ENCODE measurements around the gene HES6.

Gene HES6

DNA sequence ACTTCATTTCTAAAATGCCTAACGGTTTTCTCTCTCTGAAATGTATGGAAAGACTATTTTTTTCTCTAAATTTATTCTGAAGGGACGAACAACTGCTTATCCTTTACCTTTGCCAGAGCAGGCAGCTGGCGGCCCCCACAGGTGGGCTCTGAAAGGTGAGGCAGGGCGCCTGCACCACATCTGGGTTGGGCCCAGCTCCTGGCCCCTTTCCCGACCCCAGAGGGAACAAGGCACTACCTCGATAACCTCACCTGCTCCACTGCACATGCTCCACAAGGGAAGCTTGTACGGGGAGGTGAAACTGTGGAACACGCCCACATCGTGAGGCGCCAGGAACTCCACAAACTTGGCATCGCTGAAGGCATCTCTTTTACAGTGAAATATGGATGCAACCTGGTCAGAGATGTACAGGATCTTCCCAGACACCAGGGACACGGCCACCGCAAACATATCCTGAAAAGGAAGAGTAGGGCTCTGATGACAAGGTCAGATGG, 31.3 kb upstream of the HES6 start:
- no peak overlapping the region for H3K4me3 ChIP-seq (ENCODE audit: control insufficient read depth, low read depth, low read length)
- TF ChIP-seq, protein P1, sequence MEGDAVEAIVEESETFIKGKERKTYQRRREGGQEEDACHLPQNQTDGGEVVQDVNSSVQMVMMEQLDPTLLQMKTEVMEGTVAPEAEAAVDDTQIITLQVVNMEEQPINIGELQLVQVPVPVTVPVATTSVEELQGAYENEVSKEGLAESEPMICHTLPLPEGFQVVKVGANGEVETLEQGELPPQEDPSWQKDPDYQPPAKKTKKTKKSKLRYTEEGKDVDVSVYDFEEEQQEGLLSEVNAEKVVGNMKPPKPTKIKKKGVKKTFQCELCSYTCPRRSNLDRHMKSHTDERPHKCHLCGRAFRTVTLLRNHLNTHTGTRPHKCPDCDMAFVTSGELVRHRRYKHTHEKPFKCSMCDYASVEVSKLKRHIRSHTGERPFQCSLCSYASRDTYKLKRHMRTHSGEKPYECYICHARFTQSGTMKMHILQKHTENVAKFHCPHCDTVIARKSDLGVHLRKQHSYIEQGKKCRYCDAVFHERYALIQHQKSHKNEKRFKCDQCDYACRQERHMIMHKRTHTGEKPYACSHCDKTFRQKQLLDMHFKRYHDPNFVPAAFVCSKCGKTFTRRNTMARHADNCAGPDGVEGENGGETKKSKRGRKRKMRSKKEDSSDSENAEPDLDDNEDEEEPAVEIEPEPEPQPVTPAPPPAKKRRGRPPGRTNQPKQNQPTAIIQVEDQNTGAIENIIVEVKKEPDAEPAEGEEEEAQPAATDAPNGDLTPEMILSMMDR (conservative IDR thresholded peaks at IDR 0.05; ENCODE audit: control insufficient read depth, insufficient read depth, low read depth, low read length) = no peak
- no peak for DNase-seq (ENCODE audit: low read depth)

DNA sequence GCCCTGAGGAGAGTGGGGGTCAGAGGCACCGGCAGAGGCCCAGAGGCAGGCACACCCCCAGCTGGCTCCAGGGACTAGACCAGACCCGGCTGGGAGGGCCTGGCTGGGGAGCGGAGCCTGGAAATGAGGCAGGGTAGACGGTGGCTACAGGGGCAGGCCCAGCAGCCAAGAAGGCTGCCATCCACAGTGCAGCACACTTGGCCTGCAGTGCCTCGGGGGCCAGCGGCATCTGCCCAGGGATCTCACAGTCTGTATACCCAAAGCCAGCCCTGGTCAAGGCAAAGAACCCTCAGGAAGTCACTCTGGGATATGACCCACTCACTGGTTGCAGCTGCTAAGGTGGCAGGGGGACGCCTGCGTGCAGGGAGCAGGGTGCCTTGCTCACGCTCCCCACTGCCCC, 30.8 kb upstream of the HES6 start:
- H3K4me3 ChIP-seq (ENCODE audit: control insufficient read depth, low read depth, low read length) = no peak overlapping the region
- TF ChIP-seq, protein P1 (conservative IDR thresholded peaks at IDR 0.05; ENCODE audit: control insufficient read depth, insufficient read depth, low read depth, low read length) = no peak
- DNase-seq (ENCODE audit: low read depth) = no peak

DNA sequence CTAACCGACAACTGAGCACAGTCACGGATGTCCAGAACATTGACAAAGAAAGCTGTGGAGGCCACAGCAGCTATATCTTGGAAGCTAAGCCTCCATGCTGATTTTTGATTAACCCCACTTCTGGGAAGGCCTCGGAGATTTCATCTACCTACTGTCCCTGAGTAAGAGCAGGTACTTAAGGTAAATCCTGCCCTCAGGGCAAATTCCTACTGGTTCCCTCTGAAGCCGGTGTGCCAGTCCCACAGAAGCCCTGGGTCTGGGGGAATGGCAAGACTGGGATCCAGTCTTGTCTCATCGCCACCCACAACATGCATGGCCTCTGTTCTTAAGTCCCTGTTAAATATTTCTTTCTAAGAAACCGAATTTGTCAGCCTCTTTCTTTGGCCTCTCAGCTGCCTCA, 29.9 kb upstream of the HES6 start:
- no peak for DNase-seq (ENCODE audit: low read depth)
- no peak overlapping the region for H3K4me3 ChIP-seq (ENCODE audit: control insufficient read depth, low read depth, low read length)
- TF ChIP-seq, protein P1 (conservative IDR thresholded peaks at IDR 0.05; ENCODE audit: control insufficient read depth, insufficient read depth, low read depth, low read length) = no peak

DNA sequence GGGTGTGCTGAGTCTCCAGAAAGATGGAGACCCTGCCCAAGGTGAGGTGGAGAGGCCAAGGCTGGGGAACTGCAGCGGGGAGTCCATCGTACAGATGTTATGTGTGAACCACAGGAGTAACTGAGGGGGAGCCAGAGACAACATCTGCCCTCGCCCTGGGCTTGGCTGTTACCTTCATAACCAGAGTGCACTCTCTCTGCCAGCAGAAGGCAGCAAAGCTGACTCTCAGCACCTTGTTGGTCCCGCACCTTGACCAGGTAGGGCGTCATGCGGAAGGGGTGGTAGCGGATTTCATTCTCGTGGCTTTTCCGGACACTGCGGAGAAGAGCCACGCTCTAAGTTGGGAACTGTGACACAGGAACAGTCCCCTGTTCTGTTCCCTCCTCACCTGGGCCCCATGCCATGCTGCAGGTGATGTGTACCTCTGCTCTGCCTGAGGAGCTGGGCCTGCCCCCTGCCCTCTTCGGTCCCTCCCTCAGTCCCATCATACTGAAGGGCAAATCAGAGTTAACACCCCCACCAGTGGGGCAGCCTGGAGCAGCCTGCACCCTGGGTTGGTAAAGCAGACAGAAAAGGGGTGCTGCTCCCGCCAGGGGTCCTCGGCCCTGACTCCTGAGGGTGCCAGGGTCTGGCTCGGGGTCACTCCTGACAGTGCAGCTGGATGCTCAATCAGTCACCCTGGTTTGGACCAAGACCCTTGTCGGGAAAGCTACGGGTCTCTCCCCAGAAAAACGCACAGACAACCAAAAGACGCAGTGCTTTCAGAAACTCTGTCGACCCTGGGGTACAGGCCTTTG, 28.2 kb upstream of the HES6 start:
- no peak overlapping the region for H3K4me3 ChIP-seq (ENCODE audit: control insufficient read depth, low read depth, low read length)
- no peak for DNase-seq (ENCODE audit: low read depth)
- TF ChIP-seq, protein P1 (conservative IDR thresholded peaks at IDR 0.05; ENCODE audit: control insufficient read depth, insufficient read depth, low read depth, low read length) = no peak

DNA sequence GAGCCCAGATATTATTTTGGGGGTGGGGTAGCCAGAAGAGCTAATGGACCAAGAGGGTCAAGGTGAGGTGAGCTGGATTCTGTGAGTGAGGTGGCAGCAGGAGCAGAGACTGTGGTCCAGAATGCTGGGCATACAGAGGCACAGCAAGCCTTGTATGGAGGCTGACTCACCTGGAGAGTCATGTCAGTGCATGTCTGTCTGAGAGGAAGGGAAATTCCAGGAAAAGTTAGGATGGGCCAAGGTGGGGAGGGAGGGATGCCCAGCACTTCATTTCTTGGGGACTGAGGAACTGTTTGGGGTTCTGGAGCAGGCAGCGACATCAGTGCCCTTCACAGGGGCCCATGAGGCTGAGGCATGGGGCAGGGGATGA, 27.5 kb upstream of the HES6 start:
- DNase-seq (ENCODE audit: low read depth) = no peak
- H3K4me3 ChIP-seq (ENCODE audit: control insufficient read depth, low read depth, low read length) = no peak overlapping the region
- TF ChIP-seq, protein P1 (conservative IDR thresholded peaks at IDR 0.05; ENCODE audit: control insufficient read depth, insufficient read depth, low read depth, low read length) = no peak

DNA sequence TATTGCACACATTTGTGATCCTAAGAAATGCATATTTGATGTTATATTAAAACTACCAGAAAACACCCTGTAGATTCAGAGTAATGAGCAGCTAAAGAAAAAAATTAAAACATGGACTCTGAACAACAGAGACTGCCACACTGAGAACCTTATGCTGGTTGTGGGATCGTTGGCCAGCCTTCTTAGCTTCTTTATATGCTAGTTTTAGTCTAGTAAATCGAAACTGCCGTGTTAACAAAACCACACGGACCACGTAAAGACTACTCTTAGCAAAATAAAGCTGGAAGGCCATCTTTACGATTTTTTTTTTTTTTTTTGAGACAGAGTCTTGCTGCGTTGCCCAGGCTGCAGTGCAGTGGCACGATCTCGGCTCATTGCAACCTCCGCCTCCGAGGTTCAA, 25.8 kb upstream of the HES6 start:
- TF ChIP-seq, protein P1 (conservative IDR thresholded peaks at IDR 0.05; ENCODE audit: control insufficient read depth, insufficient read depth, low read depth, low read length) = no peak
- no peak for DNase-seq (ENCODE audit: low read depth)
- no peak overlapping the region for H3K4me3 ChIP-seq (ENCODE audit: control insufficient read depth, low read depth, low read length)

Measured in fibroblast of mammary gland (primary cell).